Trophoblast cell (in vitro differentiated cells and primary cell): Measurements from ENCODE around the gene UBASH3B.
A peak's percentile ranks its signal among the peaks of the same experiment; 100 is the strongest.

Experiments used
- DNase-seq, 2 donors: peaks; one replicate each; pipeline ENCODE4 v3.0.0-alpha.2; 2016
- H2AFZ ChIP-seq: 2 replicates; pipeline ENCODE4 v1.6.1; 2013; ENCODE audit warnings: low read length, moderate library complexity, mild to moderate bottlenecking; ENCODE audit not compliant: insufficient read depth, poor library complexity
- H2AK5ac ChIP-seq: 2 replicates; pipeline ENCODE4 v1.6.1; 2013; ENCODE audit warnings: mild to moderate bottlenecking, low read length
- H2BK120ac ChIP-seq: 2 replicates; pipeline ENCODE4 v1.6.1; 2013; ENCODE audit warnings: low read length, mild to moderate bottlenecking, moderate library complexity; ENCODE audit not compliant: insufficient read depth, poor library complexity
- H2BK12ac ChIP-seq: 2 replicates; pipeline ENCODE4 v1.6.1; 2013; ENCODE audit warnings: mild to moderate bottlenecking, low read length, moderate library complexity
- H2BK5ac ChIP-seq: 2 replicates; pipeline ENCODE4 v1.6.1; 2013; ENCODE audit warnings: low read length, low read depth, moderate library complexity, mild to moderate bottlenecking; ENCODE audit not compliant: poor library complexity
- H3K14ac ChIP-seq: 2 replicates; pipeline ENCODE4 v1.6.1; 2013; ENCODE audit warnings: mild to moderate bottlenecking, low read length
- H3K18ac ChIP-seq: 2 replicates; pipeline ENCODE4 v1.6.1; 2013; ENCODE audit warnings: mild to moderate bottlenecking, low read length
- H3K23ac ChIP-seq: 2 replicates; pipeline ENCODE4 v1.6.1; 2013; ENCODE audit warnings: low read length
- H3K27ac ChIP-seq: 2 replicates; pipeline ENCODE4 v1.5.1; 2013; ENCODE audit warnings: low read depth, mild to moderate bottlenecking, inconsistent platforms, low read length, moderate library complexity
- H3K27me3 ChIP-seq: 2 replicates; pipeline ENCODE4 v1.6.1; 2013; ENCODE audit warnings: inconsistent platforms, mild to moderate bottlenecking, low read length, moderate library complexity; ENCODE audit not compliant: insufficient read depth
- H3K36me3 ChIP-seq, 2 experiments: 1 replicate in 1 of 2; 2 replicates in 1 of 2; pipeline ENCODE4 v1.6.1; 2013; ENCODE audit warnings: low read length in 2 of 2, mild to moderate bottlenecking in 2 of 2, moderate library complexity in 1 of 2; ENCODE audit not compliant: insufficient read depth in 2 of 2, control insufficient read depth in 1 of 2
- H3K4ac ChIP-seq: 2 replicates; pipeline ENCODE4 v1.6.1; 2013; ENCODE audit warnings: low read depth, mild to moderate bottlenecking, low read length, moderate library complexity
- H3K4me1 ChIP-seq, 2 experiments: 1 replicate in 1 of 2; 2 replicates in 1 of 2; pipeline ENCODE4 v1.6.1; 2013; ENCODE audit warnings: low read length in 2 of 2, mild to moderate bottlenecking in 2 of 2, moderate library complexity in 1 of 2; ENCODE audit not compliant: insufficient read depth in 2 of 2, control insufficient read depth in 1 of 2
- H3K4me2 ChIP-seq: 2 replicates; pipeline ENCODE4 v1.6.1; 2013; ENCODE audit warnings: inconsistent platforms, mild to moderate bottlenecking, low read length, moderate library complexity
- H3K4me3 ChIP-seq: 2 replicates; pipeline ENCODE4 v1.5.1; 2013; ENCODE audit warnings: mild to moderate bottlenecking, low read depth, low read length, inconsistent platforms
- H3K79me1 ChIP-seq: one replicate; pipeline ENCODE4 v1.6.1; 2013; ENCODE audit warnings: low read length
- H3K79me2 ChIP-seq: 2 replicates; pipeline ENCODE4 v1.6.1; 2013; ENCODE audit warnings: low read length, mild to moderate bottlenecking; ENCODE audit not compliant: control insufficient read depth, insufficient read depth, poor library complexity
- H3K9ac ChIP-seq: 2 replicates; pipeline ENCODE4 v1.6.1; 2013; ENCODE audit warnings: mild to moderate bottlenecking, low read length
- H3K9me3 ChIP-seq: 2 replicates; pipeline ENCODE4 v1.6.1; 2013; ENCODE audit warnings: low read depth, mild to moderate bottlenecking, control low read depth, inconsistent platforms, low read length; ENCODE audit not compliant: insufficient read depth
- H4K12ac ChIP-seq: 2 replicates; pipeline ENCODE4 v1.6.1; 2013; ENCODE audit warnings: low read depth, mild to moderate bottlenecking, low read length, moderate library complexity
- H4K8ac ChIP-seq: 2 replicates; pipeline ENCODE4 v1.6.1; 2013; ENCODE audit warnings: low read depth, mild to moderate bottlenecking, low read length, moderate library complexity
- H4K91ac ChIP-seq: one replicate; pipeline ENCODE4 v1.6.1; 2013; ENCODE audit warnings: low read depth, mild to moderate bottlenecking, low read length, moderate library complexity
- WGBS: extraction: QIAGEN DNeasy Blood & Tissue Kit; methylation state at CpG from one replicate; pipeline ENCODE4 v1.1.7; 2013; ENCODE audit warnings: missing lambda C conversion rate; ENCODE audit not compliant: insufficient read length, insufficient coverage; ENCODE audit errors: extremely low coverage; 5-methylcytosine and 5-hydroxymethylcytosine counted together

The UBASH3B gene

DNA sequence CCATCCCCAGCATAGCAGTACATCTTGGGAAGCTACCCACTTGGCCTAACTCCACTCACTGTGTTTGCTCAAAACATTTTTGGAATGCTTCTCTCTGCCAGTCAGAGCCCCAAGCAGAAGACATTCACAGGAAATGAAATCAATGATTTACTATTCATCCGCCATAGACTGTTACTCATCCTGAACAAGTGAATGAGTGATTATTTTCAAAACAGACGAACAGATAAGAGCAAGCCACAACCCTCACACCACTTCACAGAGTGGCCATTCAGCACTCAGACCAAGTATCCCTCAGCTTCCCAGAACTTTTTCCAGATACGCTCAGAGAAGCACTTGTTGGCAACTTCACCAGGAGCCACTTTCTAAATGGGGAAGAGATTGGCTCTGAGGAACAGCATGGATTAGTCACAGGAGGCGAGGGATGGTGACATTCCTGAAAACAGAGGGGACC is 13.0 kb upstream of the UBASH3B start:
- Histone ChIP-seq H2BK12ac (no peak overlapping the region), H3K9ac (no peak overlapping the region), H3K9me3 (peaks cover 1% of the 10 kb centered on the region), H3K4me3 (no peak overlapping the region), H3K27me3 (no peaks in the 10 kb centered on the region), H2AFZ (no peak overlapping the region), H3K14ac (no peak overlapping the region), H2BK5ac (no peak overlapping the region), H2BK120ac (no peak overlapping the region), H4K91ac (no peak overlapping the region), H3K27ac (no peak overlapping the region), H3K23ac (no peak overlapping the region), H3K79me1 (no peaks in the 10 kb centered on the region), H3K79me2 (no peaks in the 10 kb centered on the region), H2AK5ac (no peak overlapping the region), H4K12ac (no peak overlapping the region), H3K36me3 (no peaks in the 10 kb centered on the region), H3K18ac (no peak overlapping the region), H3K4ac (no peak overlapping the region), H4K8ac (no peak overlapping the region), H3K4me1 (peaks cover 2 to 3% of the 10 kb centered on the region in 2 experiments), H3K4me2 (no peak overlapping the region)
- DNase-seq = no peak
- no CpG with 5 or more reads among the region's 4 CpGs for WGBS

DNA sequence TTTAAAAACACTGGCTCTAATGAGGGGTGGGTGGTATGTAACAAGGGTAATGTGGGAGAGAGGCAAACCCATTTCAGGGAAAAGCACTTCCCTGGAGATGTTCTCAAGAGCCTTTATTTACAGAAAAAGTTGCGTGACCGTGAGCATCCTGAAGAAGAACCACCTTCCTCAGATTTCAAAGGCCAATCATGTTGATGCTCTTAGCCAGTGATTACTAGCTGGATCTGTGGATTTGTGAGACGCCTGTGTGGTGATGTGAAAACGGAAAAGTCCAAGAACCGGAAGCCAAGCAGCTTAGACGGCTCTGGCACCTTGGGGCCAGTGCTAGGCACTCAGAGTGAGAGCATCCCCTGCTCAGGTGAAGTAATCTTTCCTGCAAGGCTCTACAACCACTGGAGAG is 12.6 kb upstream of the UBASH3B start:
- Histone ChIP-seq H3K4me3 (no peak overlapping the region), H2AK5ac (peak overlapping the region; percentile 60), H2BK120ac (no peak overlapping the region), H3K79me2 (no peaks in the 10 kb centered on the region), H3K27ac (no peak overlapping the region), H2AFZ (no peak overlapping the region), H3K4me1 (peaks cover 2 to 3% of the 10 kb centered on the region in 2 experiments), H4K12ac (no peak overlapping the region), H3K4me2 (no peak overlapping the region), H4K91ac (no peak overlapping the region), H3K9ac (no peak overlapping the region), H4K8ac (no peak overlapping the region), H3K4ac (no peak overlapping the region), H3K27me3 (no peaks in the 10 kb centered on the region), H3K23ac (no peak overlapping the region), H3K79me1 (no peaks in the 10 kb centered on the region), H3K9me3 (no peaks in the 10 kb centered on the region), H3K18ac (no peak overlapping the region), H2BK5ac (no peak overlapping the region), H3K14ac (no peak overlapping the region), H2BK12ac (no peak overlapping the region), H3K36me3 (no peaks in the 10 kb centered on the region)
- no CpG with 5 or more reads among the region's 6 CpGs for WGBS
- no peak for DNase-seq

DNA sequence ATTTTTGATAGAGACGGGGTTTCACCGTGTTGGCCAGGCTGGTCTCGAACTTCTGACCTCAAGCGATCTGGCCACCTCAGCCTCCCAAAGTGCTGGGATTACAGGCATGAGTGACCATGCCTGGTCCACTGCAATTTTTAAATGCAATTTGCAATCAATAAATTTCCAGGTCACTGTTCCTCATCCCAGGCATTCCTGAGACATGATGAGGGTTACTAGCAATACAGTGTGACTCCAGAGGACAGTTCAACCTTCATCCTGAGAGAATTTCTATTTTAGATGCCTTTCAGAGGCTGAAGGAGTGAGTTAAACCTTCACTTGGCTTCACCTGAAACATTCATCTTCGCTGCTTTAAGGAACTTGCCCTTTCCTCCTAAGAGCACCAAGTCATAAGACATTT is 9.7 kb upstream of the UBASH3B start:
- Histone ChIP-seq H3K4me3 (no peak overlapping the region), H4K91ac (no peak overlapping the region)

DNA sequence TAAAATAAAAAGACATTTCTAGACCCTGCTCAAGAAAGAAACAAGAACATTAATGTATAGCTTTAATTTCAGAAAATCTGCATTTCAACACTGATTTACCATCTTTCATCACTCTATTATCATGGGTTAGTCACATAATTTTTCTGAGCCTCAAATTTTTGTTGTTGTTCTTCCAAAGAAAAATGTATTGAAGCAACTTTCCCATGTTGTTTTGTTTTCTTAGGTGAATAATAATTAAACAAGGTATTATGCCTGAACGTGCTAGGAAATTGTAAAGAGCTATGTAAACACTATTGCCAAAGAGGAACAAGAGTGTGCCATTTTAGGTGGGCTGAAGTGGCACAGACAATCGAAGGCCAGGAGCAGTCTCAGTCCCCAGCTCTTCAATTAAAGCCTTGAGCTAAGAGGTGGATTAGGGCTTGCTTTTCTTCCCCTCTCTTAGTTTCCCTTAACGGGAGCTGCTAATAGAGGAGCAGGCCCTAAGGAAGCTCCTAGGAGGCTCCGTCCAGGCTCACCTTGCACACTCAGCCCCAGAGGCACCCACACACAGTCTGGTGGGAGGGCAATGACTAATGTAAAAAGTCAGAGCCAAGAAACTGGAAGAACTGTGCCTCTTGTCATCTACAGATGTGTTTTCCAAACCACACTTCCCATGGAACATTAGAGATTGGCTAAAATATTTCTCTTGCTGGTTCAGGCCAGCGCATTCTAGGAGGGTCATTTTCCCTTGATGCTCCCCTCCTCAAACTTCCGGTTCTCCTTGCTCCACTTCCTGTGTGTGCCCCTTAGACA is 8.8 kb upstream of the UBASH3B start:
- Histone ChIP-seq H2BK120ac (no peak overlapping the region), H3K4me1 (peaks cover 2 to 3% of the 10 kb centered on the region in 2 experiments), H3K4ac (no peak overlapping the region), H4K12ac (no peak overlapping the region), H3K27ac (no peak overlapping the region), H3K36me3 (no peaks in the 10 kb centered on the region), H3K4me3 (no peak overlapping the region), H3K9ac (no peak overlapping the region), H3K27me3 (no peaks in the 10 kb centered on the region), H4K91ac (no peak overlapping the region), H2BK12ac (no peak overlapping the region), H2AFZ (no peak overlapping the region), H3K4me2 (no peak overlapping the region), H3K9me3 (no peaks in the 10 kb centered on the region), H3K14ac (no peak overlapping the region), H2BK5ac (no peak overlapping the region), H2AK5ac (no peak overlapping the region), H3K79me2 (no peaks in the 10 kb centered on the region), H4K8ac (no peak overlapping the region), H3K18ac (no peak overlapping the region), H3K79me1 (no peaks in the 10 kb centered on the region), H3K23ac (no peak overlapping the region)
- no CpG with 5 or more reads among the region's 6 CpGs for WGBS
- DNase-seq = no peak

More for the DNA sequence above, 9.7 kb upstream of the UBASH3B start:
- no peak for DNase-seq
- H3K79me1 ChIP-seq = no peaks in the 10 kb centered on the region
- no peak overlapping the region for H2BK12ac ChIP-seq
- H3K36me3 ChIP-seq = no peaks in the 10 kb centered on the region
- no CpG with 5 or more reads among the region's 5 CpGs for WGBS
- H2AK5ac ChIP-seq = no peak overlapping the region
- H3K4ac ChIP-seq = no peak overlapping the region
- H3K27ac ChIP-seq = no peak overlapping the region
- H4K12ac ChIP-seq = no peak overlapping the region
- H3K18ac ChIP-seq = no peak overlapping the region
- H3K9ac ChIP-seq = no peak overlapping the region
- H3K27me3 ChIP-seq = no peaks in the 10 kb centered on the region
- no peak overlapping the region for H2BK5ac ChIP-seq
- H3K79me2 ChIP-seq = no peaks in the 10 kb centered on the region
- no peak overlapping the region for H4K8ac ChIP-seq
- no peak overlapping the region for H2BK120ac ChIP-seq
- H3K9me3 ChIP-seq = no peaks in the 10 kb centered on the region
- no peak overlapping the region for H3K4me2 ChIP-seq
- peaks cover 2 to 3% of the 10 kb centered on the region in 2 experiments for H3K4me1 ChIP-seq
- H3K14ac ChIP-seq = no peak overlapping the region
- no peak overlapping the region for H3K23ac ChIP-seq
- H2AFZ ChIP-seq = no peak overlapping the region
